22Rv1 (cell line): ENCODE measurements around the gene PRKCE.

ENCODE experiments used
- H3K27ac ChIP-seq: fragments of 450-650 bp; 2 replicates; pipeline ENCODE4 v1.5.1; 2017
- ZFX ChIP-seq: fragments of 450-650 bp; IDR thresholded peaks from 2 replicates; pipeline ENCODE4 v1.6.1; 2017; ENCODE audit warnings: antibody characterized with exemption, borderline replicate concordance
- TF ChIP-seq, protein P1 (sequence below): fragments of 450-650 bp; IDR thresholded peaks from 2 replicates; pipeline ENCODE4 v1.5.1; 2017; ENCODE audit warnings: mild to moderate bottlenecking

PRKCE gene

DNA sequence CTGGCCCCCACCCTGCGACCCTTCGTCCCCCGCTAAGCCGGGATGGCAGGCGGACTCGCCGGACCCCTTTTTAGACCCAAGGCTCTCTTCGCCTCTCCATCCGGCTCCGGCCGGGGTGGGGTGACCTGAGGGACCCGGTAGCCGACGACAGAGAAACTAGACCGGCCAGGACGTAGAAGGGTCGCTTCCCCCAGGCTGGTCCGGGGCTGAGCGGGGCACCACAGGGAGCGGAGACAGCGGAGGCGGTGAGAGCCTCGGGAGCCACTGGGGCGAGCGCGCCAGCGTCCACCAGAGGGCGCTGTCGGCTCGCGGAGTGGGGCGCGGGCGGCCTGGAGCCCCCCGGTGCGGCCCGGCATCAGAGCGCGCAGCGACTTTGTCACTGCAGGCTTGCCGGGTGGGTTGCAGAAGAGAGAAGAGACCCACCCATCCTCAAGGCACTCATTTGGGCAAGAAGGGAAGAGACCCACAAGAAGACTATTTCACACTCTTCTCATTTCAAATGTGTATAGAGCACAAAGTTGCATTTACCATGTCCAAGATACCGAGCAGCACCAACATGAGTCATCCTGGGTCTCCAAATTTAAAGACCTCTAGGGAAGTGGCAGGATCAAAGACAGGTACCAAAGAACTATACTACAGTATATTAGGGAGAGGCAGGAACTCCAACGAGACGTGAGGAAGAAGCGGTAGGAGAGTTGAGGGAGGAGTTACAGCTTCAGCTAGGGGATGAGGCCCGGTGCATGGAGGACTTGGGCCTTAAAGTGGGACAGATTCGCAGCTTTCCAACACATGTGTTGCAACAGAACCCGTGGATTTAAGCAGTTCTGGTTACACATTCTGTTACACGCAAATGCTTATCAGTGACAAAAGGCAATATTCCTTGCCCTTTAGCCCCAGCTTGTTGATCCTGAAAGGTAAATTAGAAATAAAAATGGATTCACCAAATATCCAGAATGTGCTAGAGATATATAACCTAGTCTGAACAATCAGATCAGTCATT is 7.6 kb upstream of the PRKCE start:
- no peak overlapping the region for H3K27ac ChIP-seq
- TF ChIP-seq, protein P1, sequence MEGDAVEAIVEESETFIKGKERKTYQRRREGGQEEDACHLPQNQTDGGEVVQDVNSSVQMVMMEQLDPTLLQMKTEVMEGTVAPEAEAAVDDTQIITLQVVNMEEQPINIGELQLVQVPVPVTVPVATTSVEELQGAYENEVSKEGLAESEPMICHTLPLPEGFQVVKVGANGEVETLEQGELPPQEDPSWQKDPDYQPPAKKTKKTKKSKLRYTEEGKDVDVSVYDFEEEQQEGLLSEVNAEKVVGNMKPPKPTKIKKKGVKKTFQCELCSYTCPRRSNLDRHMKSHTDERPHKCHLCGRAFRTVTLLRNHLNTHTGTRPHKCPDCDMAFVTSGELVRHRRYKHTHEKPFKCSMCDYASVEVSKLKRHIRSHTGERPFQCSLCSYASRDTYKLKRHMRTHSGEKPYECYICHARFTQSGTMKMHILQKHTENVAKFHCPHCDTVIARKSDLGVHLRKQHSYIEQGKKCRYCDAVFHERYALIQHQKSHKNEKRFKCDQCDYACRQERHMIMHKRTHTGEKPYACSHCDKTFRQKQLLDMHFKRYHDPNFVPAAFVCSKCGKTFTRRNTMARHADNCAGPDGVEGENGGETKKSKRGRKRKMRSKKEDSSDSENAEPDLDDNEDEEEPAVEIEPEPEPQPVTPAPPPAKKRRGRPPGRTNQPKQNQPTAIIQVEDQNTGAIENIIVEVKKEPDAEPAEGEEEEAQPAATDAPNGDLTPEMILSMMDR, result peak; percentile 83
- no peak for TF ChIP-seq ZFX

DNA sequence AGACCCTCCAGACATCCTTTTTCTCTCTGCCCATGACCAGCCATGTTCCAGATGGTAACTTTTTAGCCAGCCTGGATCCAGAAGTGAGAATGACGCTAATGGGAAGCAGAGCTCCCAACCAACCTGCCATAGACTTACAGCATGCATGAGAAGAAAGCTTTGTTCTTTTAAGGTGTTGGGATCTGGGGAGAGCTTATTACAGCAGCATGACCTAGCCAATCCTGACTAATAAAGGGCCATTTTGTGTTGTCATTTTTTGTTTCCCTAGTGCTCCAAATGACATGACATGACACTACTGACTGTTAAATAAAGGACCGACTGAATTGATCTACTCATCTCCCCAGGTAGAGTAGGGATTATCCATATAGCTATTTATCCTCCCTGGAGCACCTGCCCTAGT is 5.2 kb upstream of the PRKCE start:
- H3K27ac ChIP-seq, result no peak overlapping the region
- no peak for TF ChIP-seq ZFX

DNA sequence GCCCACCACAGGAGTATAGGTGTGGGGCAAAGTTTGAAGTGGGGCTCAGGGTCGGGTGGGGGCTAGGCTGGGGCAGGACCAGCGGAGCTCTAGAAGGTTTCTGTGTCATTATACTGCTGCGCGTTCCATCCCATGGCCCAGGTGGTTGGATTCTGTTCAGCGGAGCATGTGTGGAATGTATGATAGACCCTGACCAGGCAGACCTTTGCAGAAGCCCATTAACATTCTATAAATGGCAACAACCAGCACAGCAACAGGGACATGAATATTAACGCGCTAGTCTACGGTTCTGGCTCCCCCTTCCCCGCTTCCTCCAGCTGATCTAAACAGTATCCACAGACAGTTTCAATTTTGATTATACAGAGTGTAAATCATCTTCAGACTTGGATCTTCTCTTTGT is 4.1 kb upstream of the PRKCE start:
- TF ChIP-seq, protein P1, result no peak
- TF ChIP-seq ZFX, result no peak
- no peak overlapping the region for H3K27ac ChIP-seq

DNA sequence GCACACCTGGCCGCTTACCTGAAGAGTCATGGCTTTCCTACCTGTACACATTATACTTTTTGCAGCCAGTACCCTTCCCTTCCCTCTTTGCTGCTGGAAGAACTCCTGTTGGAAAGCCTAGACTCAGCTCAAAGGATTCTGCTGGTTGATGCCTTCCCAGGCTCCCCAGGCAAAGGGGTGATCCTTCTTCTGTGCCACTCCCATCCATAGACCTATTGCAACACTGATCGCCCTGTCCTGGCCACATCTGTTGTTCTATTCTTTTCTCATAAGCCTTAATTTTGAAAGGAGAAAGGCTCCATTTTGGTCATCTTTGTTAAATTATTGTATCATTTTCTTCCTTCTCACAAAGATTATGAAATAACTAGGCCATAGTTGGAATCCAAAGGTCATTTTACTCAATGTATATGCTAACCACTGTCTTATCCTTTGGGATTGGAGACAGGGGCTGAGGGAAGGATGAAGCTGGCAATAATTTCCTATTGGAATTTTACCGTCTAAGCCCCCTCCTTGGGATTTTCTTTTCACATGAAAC is 3.4 kb upstream of the PRKCE start:
- TF ChIP-seq ZFX, result no peak
- TF ChIP-seq, protein P1, result no peak
- H3K27ac ChIP-seq, result no peak overlapping the region

DNA sequence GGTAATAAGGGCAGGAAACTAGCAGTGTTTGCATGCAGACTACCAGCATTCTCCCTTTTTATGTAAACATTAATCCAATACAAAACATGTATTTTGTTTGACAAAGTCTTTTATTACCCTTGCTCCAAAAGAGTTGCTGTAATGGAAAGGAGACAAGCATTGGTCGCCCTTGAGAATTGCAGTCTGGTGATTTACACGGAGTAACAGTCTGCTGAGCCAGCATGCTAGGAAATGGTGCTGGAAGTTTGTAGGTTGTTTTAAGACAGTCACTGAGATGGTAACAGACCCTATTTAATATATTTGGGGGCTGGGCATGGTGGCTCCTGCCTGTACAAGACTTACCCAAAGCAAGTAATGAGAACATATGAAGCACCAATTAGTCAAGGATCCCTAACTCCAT is 2.8 kb upstream of the PRKCE start:
- TF ChIP-seq ZFX, result no peak

DNA sequence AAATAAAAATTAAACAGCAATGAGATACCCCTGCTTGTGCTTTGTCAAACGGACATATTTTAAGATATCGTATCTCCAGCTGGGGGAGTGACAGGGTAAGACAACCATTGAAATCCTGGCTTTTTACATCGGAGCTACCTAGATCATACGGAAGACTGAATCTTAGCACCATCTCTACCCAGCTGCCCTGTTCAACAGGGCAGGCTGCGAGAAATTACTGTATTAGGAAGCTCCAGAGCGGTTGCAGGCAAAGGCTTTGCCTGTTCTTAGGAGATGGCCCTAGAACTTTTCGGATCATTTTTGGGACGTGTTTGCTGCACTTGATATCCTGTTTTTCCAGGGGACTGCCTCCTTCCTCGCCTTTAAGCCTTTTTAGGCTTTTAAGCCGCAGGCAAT is 2.0 kb upstream of the PRKCE start:
- TF ChIP-seq ZFX, result no peak
- TF ChIP-seq, protein P1, result no peak
- no peak overlapping the region for H3K27ac ChIP-seq

More for the DNA sequence above, 2.8 kb upstream of the PRKCE start:
- no peak overlapping the region for H3K27ac ChIP-seq

DNA sequence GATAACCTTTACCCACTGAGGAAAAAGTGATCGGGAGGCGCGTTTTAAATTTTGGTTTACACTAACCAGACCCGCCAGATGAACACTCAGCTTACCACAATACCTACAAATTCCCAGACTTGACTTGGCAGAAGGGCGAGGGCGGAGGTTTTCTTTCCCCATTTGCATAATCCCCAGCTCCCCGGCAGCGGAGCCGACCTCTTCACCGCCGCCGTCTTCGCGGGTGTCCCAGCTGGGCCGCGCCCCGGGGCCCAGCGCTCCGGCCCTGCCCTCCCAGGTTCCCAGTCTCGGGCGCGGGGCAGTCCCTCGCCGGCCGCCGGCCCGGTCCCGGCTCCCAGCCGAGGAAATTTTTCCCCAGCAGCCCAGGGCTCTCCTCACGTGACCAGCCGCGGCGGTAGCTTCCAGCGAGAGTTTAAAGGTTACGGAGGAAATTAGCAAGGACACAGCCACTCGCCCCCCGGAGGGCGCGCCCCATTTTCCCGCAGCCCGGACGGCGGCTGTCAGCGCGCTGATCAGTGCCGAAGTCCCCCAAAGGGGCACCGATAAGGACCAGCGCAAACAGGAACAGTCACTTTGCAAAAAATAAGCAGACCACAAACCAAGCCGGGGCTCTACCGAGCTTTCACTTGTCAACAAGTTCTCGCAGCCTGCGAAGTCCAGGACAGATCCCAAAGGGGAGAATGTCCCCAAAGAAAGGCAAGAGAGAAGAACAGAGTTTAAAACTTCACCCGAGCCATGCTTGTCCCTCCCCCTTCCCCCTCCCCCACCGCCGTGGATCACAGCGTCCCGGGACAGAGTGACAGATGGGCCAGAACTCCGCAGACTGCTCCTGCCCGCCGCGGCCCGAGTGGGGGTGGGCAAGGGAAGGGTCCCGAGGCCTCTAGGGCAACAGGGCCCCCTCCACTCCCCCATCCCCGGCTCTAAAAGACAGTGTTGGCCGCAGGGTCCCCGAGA is 1.3 kb upstream of the PRKCE start:
- no peak for TF ChIP-seq ZFX
- TF ChIP-seq, protein P1, result no peak
- H3K27ac ChIP-seq, result peak overlapping the region; percentile 70
